Measurements from ENCODE around the gene SGF29.
A peak's percentile ranks its signal among the peaks of the same experiment; 100 is the strongest.
"Not testable (repeated sequence)": the region's sequence is repeated elsewhere in the genome, so short reads cannot be mapped to it uniquely, and the experiment has no call there.

The SGF29 gene

GRCh38 chr16:28596115-28596630 lies 42.5 kb downstream of the SGF29 start:
- Histone ChIP-seq H3K4me3 (ENCODE audit: low read length) (no peak overlapping the region), H3K9me3 (ENCODE audit: control insufficient read depth, low read length) (no peaks in the 10 kb centered on the region), H3K4me1 (ENCODE audit: control insufficient read depth, insufficient read depth, low read length) (peaks cover 15% of the 10 kb centered on the region), H3K9ac (ENCODE audit: low read length) (peak overlapping the region; percentile 18), H3K36me3 (ENCODE audit: control insufficient read depth, insufficient read depth, low read length) (no peaks in the 10 kb centered on the region), H3K27me3 (ENCODE audit: control insufficient read depth, insufficient read depth, low read length) (no peaks in the 10 kb centered on the region)

- Histone ChIP-seq H3K27me3 (ENCODE audit: control insufficient read depth, insufficient read depth, low read length) (no peaks in the 10 kb centered on the region), H3K4me1 (ENCODE audit: control insufficient read depth, insufficient read depth, low read length) (peaks cover 15% of the 10 kb centered on the region), H3K4me3 (ENCODE audit: low read length) (no peak within 1 kb of the TSS), H3K36me3 (ENCODE audit: control insufficient read depth, insufficient read depth, low read length) (no peaks in the 10 kb centered on the region), H3K9ac (ENCODE audit: low read length) (peak within 1 kb of the TSS; percentile 18), H3K9me3 (ENCODE audit: control insufficient read depth, low read length) (no peaks in the 10 kb centered on the region)
Observed at GRCh38 chr16:28596840-28597691, 43.3 kb downstream of the SGF29 start, which contains the start of gene SULT1A2. Gene SULT1A2, minus strand, starts transcription at chr16:28597050. Its CDS starts 1,120 bp downstream, at chr16:28595930.

GRCh38 chr16:28597692-28598261 lies 44.1 kb downstream of the SGF29 start:
- H3K4me1 ChIP-seq (ENCODE audit: control insufficient read depth, insufficient read depth, low read length): peaks cover 15% of the 10 kb centered on the region

GRCh38 chr16:28599377-28600285 lies 45.9 kb downstream of the SGF29 start:
- H3K9me3 ChIP-seq (ENCODE audit: control insufficient read depth, low read length); H3K9ac ChIP-seq (ENCODE audit: low read length); H3K27me3 ChIP-seq (ENCODE audit: control insufficient read depth, insufficient read depth, low read length); H3K4me3 ChIP-seq (ENCODE audit: low read length); H3K36me3 ChIP-seq (ENCODE audit: control insufficient read depth, insufficient read depth, low read length): not testable (repeated sequence)
- peaks cover 15% of the 10 kb centered on the region for H3K4me1 ChIP-seq (ENCODE audit: control insufficient read depth, insufficient read depth, low read length)

More at GRCh38 chr16:28597692-28598261, 44.1 kb downstream of the SGF29 start:
- Histone ChIP-seq H3K9ac (ENCODE audit: low read length) (no peak overlapping the region), H3K36me3 (ENCODE audit: control insufficient read depth, insufficient read depth, low read length) (no peaks in the 10 kb centered on the region), H3K4me3 (ENCODE audit: low read length) (no peak overlapping the region), H3K9me3 (ENCODE audit: control insufficient read depth, low read length) (no peaks in the 10 kb centered on the region), H3K27me3 (ENCODE audit: control insufficient read depth, insufficient read depth, low read length) (no peaks in the 10 kb centered on the region)

- not testable (repeated sequence) for H3K27me3 ChIP-seq (ENCODE audit: control insufficient read depth, insufficient read depth, low read length); H3K36me3 ChIP-seq (ENCODE audit: control insufficient read depth, insufficient read depth, low read length); H3K9ac ChIP-seq (ENCODE audit: low read length); H3K9me3 ChIP-seq (ENCODE audit: control insufficient read depth, low read length); H3K4me3 ChIP-seq (ENCODE audit: low read length)
- peaks cover 15% of the 10 kb centered on the region for H3K4me1 ChIP-seq (ENCODE audit: control insufficient read depth, insufficient read depth, low read length)
Observed at GRCh38 chr16:28600965-28601364, 47.2 kb downstream of the SGF29 start.

- not testable (repeated sequence) for H3K27me3 ChIP-seq (ENCODE audit: control insufficient read depth, insufficient read depth, low read length); H3K9me3 ChIP-seq (ENCODE audit: control insufficient read depth, low read length); H3K36me3 ChIP-seq (ENCODE audit: control insufficient read depth, insufficient read depth, low read length); H3K4me1 ChIP-seq (ENCODE audit: control insufficient read depth, insufficient read depth, low read length); H3K4me3 ChIP-seq (ENCODE audit: low read length); H3K9ac ChIP-seq (ENCODE audit: low read length)
Observed at GRCh38 chr16:28601589-28601988, 47.9 kb downstream of the SGF29 start.

- H3K4me3 ChIP-seq (ENCODE audit: low read length); H3K36me3 ChIP-seq (ENCODE audit: control insufficient read depth, insufficient read depth, low read length); H3K4me1 ChIP-seq (ENCODE audit: control insufficient read depth, insufficient read depth, low read length); H3K9me3 ChIP-seq (ENCODE audit: control insufficient read depth, low read length); H3K9ac ChIP-seq (ENCODE audit: low read length); H3K27me3 ChIP-seq (ENCODE audit: control insufficient read depth, insufficient read depth, low read length): not testable (repeated sequence)
Observed at GRCh38 chr16:28602062-28602461, 48.3 kb downstream of the SGF29 start.

GRCh38 chr16:28602529-28602928 lies 48.8 kb downstream of the SGF29 start:
- Histone ChIP-seq H3K9me3 (ENCODE audit: control insufficient read depth, low read length) (no peaks in the 10 kb centered on the region), H3K4me3 (ENCODE audit: low read length) (no peak overlapping the region), H3K27me3 (ENCODE audit: control insufficient read depth, insufficient read depth, low read length) (no peaks in the 10 kb centered on the region), H3K9ac (ENCODE audit: low read length) (no peak overlapping the region), H3K4me1 (ENCODE audit: control insufficient read depth, insufficient read depth, low read length) (peaks cover under 1% of the 10 kb centered on the region), H3K36me3 (ENCODE audit: control insufficient read depth, insufficient read depth, low read length) (no peaks in the 10 kb centered on the region)

GRCh38 chr16:28603381-28604185 lies 49.9 kb downstream of the SGF29 start:
- Histone ChIP-seq H3K4me1 (ENCODE audit: control insufficient read depth, insufficient read depth, low read length) (no peaks in the 10 kb centered on the region), H3K4me3 (ENCODE audit: low read length) (no peak overlapping the region)

GRCh38 chr16:28604186-28604565 lies 50.5 kb downstream of the SGF29 start:
- H3K4me3 ChIP-seq (ENCODE audit: low read length): no peak overlapping the region
- peaks cover 6% of the 10 kb centered on the region for H3K4me1 ChIP-seq (ENCODE audit: control insufficient read depth, insufficient read depth, low read length)
- H3K27me3 ChIP-seq (ENCODE audit: control insufficient read depth, insufficient read depth, low read length): no peaks in the 10 kb centered on the region
- H3K36me3 ChIP-seq (ENCODE audit: control insufficient read depth, insufficient read depth, low read length): no peaks in the 10 kb centered on the region
- no peak overlapping the region for H3K9ac ChIP-seq (ENCODE audit: low read length)
- H3K9me3 ChIP-seq (ENCODE audit: control insufficient read depth, low read length): no peaks in the 10 kb centered on the region

More at GRCh38 chr16:28603381-28604185, 49.9 kb downstream of the SGF29 start:
- H3K27me3 ChIP-seq (ENCODE audit: control insufficient read depth, insufficient read depth, low read length): no peaks in the 10 kb centered on the region
- H3K9ac ChIP-seq (ENCODE audit: low read length): no peak overlapping the region
- no peaks in the 10 kb centered on the region for H3K9me3 ChIP-seq (ENCODE audit: control insufficient read depth, low read length)
- no peaks in the 10 kb centered on the region for H3K36me3 ChIP-seq (ENCODE audit: control insufficient read depth, insufficient read depth, low read length)
